Activated naive CD4-positive, alpha-beta T cell treated with anti-CD3 and anti-CD28 coated beads, Interleukin-2, amount 50 U/mL, for 24 hours (primary cell): ENCODE data around the gene ZCCHC18.
A peak's percentile ranks its signal among the peaks of the same experiment; 100 is the strongest.

Source experiments
- H3K27ac Mint-ChIP-seq: one replicate; pipeline ENCODE4 v1.8.0; 2021; ENCODE audit warnings: mild to moderate bottlenecking, mixed read lengths
- H3K27me3 Mint-ChIP-seq: one replicate; pipeline ENCODE4 v1.8.0; 2021; ENCODE audit warnings: mixed read lengths
- H3K36me3 Mint-ChIP-seq: one replicate; pipeline ENCODE4 v1.8.0; 2021; ENCODE audit warnings: mixed read lengths
- H3K4me1 Mint-ChIP-seq: one replicate; pipeline ENCODE4 v1.8.0; 2021; ENCODE audit warnings: mixed read lengths
- H3K4me3 Mint-ChIP-seq: one replicate; pipeline ENCODE4 v1.8.0; 2021; ENCODE audit warnings: mild to moderate bottlenecking, mixed read lengths
- H3K9me3 Mint-ChIP-seq: one replicate; pipeline ENCODE4 v1.8.0; 2021; ENCODE audit warnings: mixed read lengths

The ZCCHC18 gene

DNA sequence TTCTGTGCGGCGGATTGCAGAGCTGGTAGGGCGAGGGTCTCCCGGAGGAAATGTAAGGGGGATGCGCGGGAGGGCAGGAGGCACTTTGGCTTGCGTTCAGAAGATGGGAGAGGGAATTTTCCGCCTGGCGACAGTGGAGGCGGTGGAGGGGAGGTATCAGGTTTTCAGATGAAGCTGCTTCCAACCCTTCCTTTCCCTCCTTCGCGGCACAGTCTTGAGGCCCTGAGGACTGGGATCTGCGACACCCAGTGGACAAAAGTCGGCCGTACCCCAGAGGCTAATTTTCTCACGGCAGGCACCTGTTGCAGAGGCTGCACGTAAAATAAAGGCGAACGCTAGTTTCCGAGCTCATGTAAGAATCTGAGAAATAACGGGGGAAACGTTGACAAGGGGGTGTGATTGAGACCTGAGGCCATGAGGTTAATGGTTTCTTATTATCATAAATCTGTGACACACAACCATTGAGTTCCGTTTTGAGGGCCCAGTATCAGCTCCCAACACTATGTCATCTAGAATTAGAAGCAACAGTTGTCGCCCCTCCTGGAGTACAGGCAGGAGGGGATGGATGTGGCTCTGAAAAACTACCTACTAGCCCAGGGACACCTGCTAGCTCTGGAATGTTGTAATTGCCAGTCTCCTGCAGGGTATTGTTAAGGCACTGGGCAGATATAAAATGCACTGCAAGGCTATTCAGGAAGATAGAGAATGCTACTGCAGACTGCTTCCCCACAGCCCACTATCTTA, 1.1 kb downstream of the ZCCHC18 start:
- Mint-ChIP-seq H3K4me1 (peaks cover 28% of the 10 kb centered on the region), H3K36me3 (no peaks in the 10 kb centered on the region), H3K27me3 (no peaks in the 10 kb centered on the region), H3K27ac (peak overlapping the region; percentile 46), H3K9me3 (no peaks in the 10 kb centered on the region), H3K4me3 (peak overlapping the region; percentile 87)

DNA sequence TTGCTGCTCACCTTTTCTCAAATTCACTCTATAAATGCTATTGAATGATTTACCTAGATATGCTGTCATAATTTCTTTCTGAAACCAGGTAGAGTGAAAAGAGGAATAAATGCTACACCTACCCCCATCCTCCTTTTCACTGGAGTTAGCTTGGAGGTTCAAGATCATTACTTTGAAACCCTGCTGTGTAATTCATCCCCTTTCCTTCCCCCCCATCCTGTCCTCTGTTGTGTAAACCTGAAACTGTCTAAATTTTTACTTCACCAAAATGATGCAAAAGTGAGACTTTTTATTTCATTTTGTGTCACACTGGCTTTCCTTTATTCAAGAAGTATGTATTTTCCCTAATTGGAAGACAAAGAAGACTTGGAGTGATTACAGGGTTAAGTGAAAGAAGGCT, 5.4 kb downstream of the ZCCHC18 start:
- Mint-ChIP-seq H3K36me3 (no peaks in the 10 kb centered on the region), H3K4me1 (peaks cover 18% of the 10 kb centered on the region), H3K4me3 (no peak overlapping the region), H3K9me3 (no peaks in the 10 kb centered on the region), H3K27me3 (no peaks in the 10 kb centered on the region), H3K27ac (no peak overlapping the region)

DNA sequence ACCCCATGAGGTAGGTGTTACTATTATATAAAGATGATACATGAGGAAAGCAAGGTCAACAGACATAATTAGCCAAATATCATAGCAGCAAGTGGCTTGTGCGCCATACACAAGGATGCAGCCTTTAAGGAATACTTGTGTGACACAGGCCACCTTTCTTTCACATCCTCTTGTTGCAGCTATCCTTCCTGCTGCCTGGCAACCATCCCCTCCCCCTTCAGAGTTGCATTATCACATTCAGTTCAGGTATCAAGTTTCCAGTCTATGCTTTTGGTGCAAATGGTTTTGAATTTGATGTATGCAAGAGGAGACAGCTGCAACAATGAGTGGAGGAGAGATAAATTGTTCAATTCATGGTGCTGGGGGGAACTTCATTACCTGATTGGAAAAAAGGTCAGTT, 6.4 kb downstream of the ZCCHC18 start:
- no peaks in the 10 kb centered on the region for H3K9me3 Mint-ChIP-seq
- H3K27me3 Mint-ChIP-seq: no peaks in the 10 kb centered on the region
- H3K27ac Mint-ChIP-seq: no peak overlapping the region
- H3K4me1 Mint-ChIP-seq: peaks cover 23% of the 10 kb centered on the region
- H3K4me3 Mint-ChIP-seq: no peak overlapping the region
- H3K36me3 Mint-ChIP-seq: no peaks in the 10 kb centered on the region

DNA sequence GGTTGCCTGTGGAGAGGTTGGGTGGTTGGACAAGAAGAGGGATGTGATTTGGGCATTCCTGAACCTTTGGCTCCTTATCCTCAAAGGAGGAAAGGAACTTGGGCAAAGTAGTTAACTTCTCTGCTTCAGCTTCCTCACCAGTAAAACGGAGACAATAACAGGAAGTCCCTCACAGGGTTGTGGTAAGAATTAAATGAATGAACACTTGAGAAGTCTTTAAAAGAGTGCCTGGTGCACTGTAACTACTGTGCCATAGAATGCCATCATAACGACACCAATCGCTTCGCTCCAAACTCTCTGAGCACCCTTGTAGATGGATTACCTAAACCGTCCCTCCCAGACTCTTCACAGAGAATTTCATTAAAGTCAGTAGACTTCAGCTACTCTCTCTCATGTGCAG, 10.5 kb downstream of the ZCCHC18 start:
- Mint-ChIP-seq H3K27ac (peak overlapping the region; percentile 51), H3K27me3 (no peaks in the 10 kb centered on the region)

DNA sequence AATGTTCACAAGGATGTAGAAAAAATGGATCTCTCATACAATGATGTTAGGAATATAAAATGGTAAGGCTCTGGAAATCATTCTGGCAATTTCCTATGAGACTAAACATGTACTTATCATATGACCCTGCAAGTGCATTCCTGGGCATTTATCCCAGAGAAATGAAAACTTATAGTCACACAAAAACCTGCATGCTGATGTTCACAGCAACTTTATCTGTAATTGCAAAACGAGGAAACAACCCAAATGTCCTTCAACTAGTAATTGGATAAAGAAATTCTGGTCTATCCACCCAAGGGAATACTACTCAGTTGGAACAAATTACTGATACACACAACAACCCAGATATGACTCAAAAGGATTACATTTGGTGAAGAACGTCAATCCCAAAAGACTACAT, 14.5 kb downstream of the ZCCHC18 start:
- no peak overlapping the region for H3K27ac Mint-ChIP-seq
- no peaks in the 10 kb centered on the region for H3K9me3 Mint-ChIP-seq
- no peaks in the 10 kb centered on the region for H3K27me3 Mint-ChIP-seq
- H3K36me3 Mint-ChIP-seq: peaks cover 4% of the 10 kb centered on the region
- H3K4me1 Mint-ChIP-seq: peaks cover 21% of the 10 kb centered on the region
- H3K4me3 Mint-ChIP-seq: no peak overlapping the region

More for the DNA sequence above, 10.5 kb downstream of the ZCCHC18 start:
- peak overlapping the region; percentile 55 for H3K4me3 Mint-ChIP-seq
- H3K36me3 Mint-ChIP-seq: no peaks in the 10 kb centered on the region
- H3K4me1 Mint-ChIP-seq: peaks cover 29% of the 10 kb centered on the region
- no peaks in the 10 kb centered on the region for H3K9me3 Mint-ChIP-seq

DNA sequence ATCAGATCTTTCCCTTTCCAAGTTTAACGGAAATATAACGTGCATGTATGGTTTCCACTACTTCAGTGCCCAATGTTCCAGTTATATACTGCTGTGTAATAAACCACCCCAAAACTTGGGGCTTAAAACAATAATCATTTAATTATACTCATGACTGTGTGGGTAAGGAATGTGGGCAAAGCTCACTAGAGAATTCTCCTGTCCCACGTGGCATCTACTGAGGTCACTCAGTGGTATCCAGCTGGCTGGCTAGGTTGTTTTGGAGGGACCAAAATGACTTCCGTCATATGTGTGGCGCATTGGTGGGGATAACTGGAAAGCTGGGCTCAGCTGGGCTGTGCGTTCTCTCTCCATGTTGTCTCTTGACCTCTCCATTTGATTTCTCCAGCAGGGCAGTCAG, 18.5 kb downstream of the ZCCHC18 start:
- Mint-ChIP-seq H3K9me3 (no peaks in the 10 kb centered on the region), H3K4me1 (peaks cover 21% of the 10 kb centered on the region), H3K4me3 (no peak overlapping the region), H3K27ac (no peak overlapping the region), H3K36me3 (peaks cover 4% of the 10 kb centered on the region), H3K27me3 (no peaks in the 10 kb centered on the region)

DNA sequence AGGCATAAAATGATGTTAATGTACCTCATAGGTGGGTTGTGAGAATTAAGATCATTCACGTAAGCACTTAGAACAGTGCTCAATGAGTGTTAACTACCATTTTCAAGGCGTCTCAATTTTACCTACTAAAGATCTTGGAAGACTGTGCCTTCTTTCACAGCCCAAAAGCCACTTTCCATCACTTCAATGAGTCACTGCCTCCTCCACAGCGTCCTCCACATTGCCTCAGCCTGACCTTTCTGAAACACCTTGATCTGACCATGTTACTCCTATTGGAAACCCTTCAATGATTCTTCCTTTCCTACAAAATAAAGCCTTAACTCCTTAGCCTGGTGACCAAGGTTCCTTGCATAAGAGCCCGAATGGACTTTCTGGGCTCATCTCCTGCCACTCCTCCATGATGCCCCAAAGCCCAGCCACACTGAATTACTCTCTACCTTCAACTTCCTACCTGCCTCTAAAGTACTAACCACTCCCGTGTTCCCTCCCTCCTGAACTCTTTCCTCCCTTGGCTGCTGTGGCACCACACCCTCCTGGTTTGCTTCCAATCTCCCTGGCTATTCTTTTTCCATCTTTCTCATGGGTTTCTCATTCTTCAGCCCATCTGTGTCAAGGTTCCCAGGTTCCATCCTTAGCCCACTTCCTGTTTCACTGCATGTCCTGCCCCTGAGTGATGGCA, 22.4 kb downstream of the ZCCHC18 start:
- Mint-ChIP-seq H3K4me3 (no peak overlapping the region), H3K27ac (peak overlapping the region; percentile 65), H3K27me3 (no peaks in the 10 kb centered on the region), H3K4me1 (peaks cover 24% of the 10 kb centered on the region), H3K9me3 (no peaks in the 10 kb centered on the region), H3K36me3 (peaks cover 2% of the 10 kb centered on the region)

DNA sequence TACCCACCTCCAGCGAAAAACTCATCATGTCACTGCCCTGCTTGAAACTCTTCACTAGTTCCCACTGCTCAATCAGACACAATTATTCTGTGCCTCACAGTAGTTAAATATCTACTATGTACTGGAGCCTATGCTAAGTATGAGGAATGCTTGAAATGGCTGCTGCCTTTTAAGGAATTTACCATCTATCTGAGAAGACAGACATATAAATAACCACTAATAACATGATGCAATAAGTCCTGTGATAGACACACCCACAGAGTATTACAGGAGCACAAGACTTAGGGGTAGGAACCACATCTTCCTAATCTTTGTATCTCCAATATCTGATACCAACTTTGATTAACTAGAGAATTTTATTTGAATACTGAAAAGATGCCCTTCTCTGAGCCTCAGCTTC, 23.4 kb downstream of the ZCCHC18 start:
- Mint-ChIP-seq H3K27ac (no peak overlapping the region), H3K27me3 (no peaks in the 10 kb centered on the region)

DNA sequence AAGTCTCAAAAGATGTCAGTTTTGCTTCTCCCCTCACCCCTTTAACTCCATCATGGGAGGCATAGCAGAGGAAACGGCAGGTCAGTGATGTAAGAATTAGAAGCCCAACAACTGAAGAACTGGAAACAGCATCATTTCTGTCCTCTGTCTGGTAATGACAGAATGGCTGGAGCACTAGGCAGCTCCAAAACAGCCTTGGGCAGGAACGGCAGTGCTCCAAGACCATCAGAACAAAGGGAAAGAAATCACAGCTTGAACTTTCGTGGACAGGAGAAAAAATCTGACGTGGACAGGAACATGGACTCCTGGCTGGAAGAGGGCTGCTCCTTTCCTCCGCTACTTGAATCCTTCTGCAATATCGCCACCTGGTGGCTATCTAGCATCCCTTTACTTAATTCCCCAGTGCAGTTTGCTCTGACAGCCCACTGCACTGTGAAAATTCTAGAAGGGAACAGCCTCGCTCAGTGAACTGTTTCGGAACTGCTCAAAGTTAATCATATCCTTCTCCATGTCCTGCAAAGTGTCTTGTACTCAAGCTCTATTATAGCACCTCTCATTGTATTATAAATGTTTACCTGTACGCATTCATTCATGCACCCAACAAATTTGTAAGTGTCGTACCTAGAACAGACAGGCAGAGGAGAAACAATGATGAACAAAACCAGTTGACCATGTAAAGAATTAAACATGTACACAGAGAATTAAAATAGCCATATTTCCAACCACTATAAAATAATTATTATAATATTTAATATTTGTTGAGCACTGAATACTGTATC, 24.1 kb downstream of the ZCCHC18 start:
- H3K27me3 Mint-ChIP-seq: no peaks in the 10 kb centered on the region
- peaks cover 24% of the 10 kb centered on the region for H3K4me1 Mint-ChIP-seq
- no peak overlapping the region for H3K27ac Mint-ChIP-seq
- no peak overlapping the region for H3K4me3 Mint-ChIP-seq
- H3K36me3 Mint-ChIP-seq: no peaks in the 10 kb centered on the region
- H3K9me3 Mint-ChIP-seq: no peaks in the 10 kb centered on the region

More for the DNA sequence above, 23.4 kb downstream of the ZCCHC18 start:
- Mint-ChIP-seq H3K36me3 (no peaks in the 10 kb centered on the region), H3K4me1 (peaks cover 24% of the 10 kb centered on the region), H3K9me3 (no peaks in the 10 kb centered on the region), H3K4me3 (no peak overlapping the region)

DNA sequence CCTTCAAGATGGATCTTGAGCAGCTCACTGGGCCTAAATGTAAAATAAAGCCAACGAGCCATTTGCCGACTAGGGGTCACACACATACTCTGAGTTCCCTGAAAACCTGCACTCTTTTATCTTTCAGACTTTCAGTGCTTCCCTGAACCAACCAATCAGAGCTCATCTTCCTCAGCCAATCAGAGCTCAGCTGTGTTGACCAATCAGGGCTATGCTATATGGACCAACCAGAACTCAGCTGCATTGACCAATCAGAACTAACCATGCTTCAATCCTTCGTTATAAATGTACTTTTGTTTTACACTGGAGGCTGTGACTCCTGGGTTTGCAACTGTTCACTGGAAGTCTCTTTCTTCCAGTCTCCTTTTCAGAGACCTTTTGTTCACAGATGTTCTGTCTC, 25.2 kb downstream of the ZCCHC18 start:
- no peak overlapping the region for H3K4me3 Mint-ChIP-seq
- H3K9me3 Mint-ChIP-seq: no peaks in the 10 kb centered on the region
- no peaks in the 10 kb centered on the region for H3K27me3 Mint-ChIP-seq
- H3K36me3 Mint-ChIP-seq: no peaks in the 10 kb centered on the region
- H3K27ac Mint-ChIP-seq: no peak overlapping the region
- peaks cover 29% of the 10 kb centered on the region for H3K4me1 Mint-ChIP-seq

DNA sequence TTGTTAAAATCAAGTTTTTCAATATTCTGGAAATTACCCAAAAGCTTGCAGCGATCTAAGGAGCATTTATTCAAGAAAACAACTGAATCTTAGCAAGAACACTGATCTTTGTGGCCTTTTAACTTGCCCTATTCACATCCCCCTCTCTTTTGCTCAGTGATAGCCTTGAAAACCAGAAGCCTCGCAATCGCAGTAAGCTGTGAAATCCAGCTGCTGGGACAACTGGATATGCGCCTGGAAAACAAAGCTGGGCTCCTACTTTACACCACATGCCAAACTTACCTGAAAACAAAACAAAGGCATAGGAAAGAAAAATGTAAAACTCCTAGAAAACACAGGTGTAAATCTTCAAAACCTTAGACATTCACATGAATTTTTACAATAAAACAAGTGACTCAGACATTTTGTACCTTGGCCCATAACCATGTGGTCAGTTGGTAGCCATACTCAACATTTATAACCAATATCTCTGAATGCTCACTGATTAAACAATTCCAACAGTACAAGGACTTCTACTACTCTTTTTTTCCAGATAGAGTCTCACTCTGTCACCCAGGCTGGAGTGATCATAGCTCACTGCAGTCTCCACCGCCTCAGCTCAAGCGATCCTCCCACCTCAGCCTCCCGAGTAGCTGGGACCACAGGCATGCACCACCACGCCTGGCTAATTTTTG, 28.9 kb downstream of the ZCCHC18 start:
- Mint-ChIP-seq H3K27ac (no peak overlapping the region), H3K36me3 (peaks cover 4% of the 10 kb centered on the region), H3K4me3 (no peak overlapping the region), H3K4me1 (peaks cover 28% of the 10 kb centered on the region), H3K27me3 (no peaks in the 10 kb centered on the region), H3K9me3 (no peaks in the 10 kb centered on the region)

DNA sequence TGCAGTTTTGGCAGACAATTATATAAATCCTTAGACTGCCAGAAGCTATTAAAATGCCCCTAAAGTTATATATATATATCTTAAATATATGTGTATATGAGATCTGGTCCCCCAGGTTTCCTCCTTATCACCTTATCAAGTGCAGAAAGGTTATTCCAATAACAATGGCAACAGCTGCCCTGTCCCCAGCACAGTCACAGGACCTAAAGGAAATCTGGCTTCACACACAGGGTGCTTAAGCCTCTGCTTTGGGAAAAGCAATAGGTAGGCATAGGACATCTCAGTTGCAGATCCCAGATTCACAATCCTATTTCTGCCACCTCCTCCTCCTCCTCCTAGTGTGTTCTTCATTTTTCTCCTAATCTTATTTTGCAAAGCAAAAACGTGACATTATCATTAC, 38.7 kb downstream of the ZCCHC18 start:
- H3K27me3 Mint-ChIP-seq: no peaks in the 10 kb centered on the region
- H3K9me3 Mint-ChIP-seq: no peaks in the 10 kb centered on the region
- no peak overlapping the region for H3K4me3 Mint-ChIP-seq
- no peak overlapping the region for H3K27ac Mint-ChIP-seq
- peaks cover 4% of the 10 kb centered on the region for H3K36me3 Mint-ChIP-seq
- H3K4me1 Mint-ChIP-seq: peaks cover 21% of the 10 kb centered on the region

DNA sequence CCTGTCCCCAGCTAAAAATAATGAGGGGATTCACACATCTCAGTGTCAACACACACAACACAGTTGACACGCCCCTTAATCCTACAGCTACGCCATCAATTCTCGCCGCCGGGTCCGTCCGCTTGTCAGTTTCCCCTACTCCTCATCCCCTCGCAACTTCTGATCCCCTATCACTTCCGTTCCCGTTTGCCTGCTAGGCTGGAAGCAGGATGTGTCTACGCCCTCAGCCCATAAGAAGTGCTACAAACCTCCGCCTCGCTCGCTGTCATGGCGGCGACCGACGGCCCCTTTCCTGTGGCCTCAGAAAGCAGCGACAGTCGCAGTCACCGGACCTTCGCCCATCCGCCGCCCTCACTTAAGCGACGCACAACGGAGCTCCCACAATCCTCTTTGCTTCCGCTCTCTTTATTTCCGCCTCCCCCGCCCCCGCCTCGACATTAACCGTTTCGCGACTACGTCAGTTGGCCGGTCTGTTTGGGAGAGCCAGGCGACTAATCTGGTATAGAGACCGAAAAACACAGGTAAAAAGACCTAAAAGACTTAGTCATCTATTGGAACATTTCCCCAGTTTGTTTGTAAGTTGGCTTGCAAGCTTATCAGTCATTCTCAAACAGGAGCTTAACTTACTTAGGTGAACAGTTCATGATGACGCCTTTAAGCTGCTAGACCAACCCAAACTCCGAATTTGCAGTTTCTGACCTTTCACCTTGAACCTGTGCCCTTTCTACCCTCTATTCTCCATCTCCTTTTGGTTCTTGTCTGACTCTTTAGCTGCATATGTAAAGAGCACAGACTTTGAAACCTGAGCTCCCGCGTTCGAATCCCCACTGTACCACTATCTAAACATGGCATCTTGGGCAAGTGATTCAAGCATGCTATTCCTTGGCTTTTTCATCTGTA, 44.6 kb downstream of the ZCCHC18 start, which contains the start of gene SLC25A53:
Gene SLC25A53 (minus strand): TSS at position 380 of the 900 bp plus-strand sequence. CDS start 51,752 bp downstream, outside the sequence.
- Mint-ChIP-seq H3K36me3 (peaks cover 2% of the 10 kb centered on the region), H3K9me3 (no peaks in the 10 kb centered on the region), H3K4me3 (peak within 1 kb of the TSS; percentile 100), H3K4me1 (peaks cover 12% of the 10 kb centered on the region), H3K27ac (peak within 1 kb of the TSS; percentile 100), H3K27me3 (no peaks in the 10 kb centered on the region)
